Measurements from ENCODE around the gene KRT39. TPM values are rescaled to one million over a fixed set of nuclear protein-coding genes. Genes with fewer than 3 reads are reported as not detected.

KRT39 gene
- total and polyA plus RNA-seq, 2 of the 8 experiments (the other 6 are each of a cell fraction or from before 2014, with no cell fraction given), result not detected

DNA sequence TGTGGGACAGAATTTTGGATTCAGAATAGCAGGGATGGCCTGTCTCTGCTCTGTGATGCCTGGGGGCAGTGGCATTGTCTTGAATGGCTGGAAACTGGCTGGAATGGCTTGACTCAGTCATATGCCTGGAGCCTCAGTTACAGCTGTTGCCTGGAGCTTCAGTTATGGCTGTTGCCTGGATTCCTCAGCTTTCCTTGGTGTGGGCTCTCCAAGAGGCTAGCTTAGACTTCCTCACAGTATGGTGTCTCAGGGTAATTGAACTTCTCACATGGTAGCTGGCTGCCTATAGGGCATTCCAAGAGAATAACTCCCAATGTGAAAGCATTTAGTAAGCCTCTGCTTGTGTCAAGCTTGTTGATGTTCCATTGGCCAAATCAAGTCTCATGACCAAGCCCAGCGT lies 50.4 kb downstream of the KRT39 start:
- POLR2A ChIA-PET (ENCODE audit: partially characterized antibody), result no interaction called here
- Histone ChIP-seq H4K20me1 (replicated peaks in 1 of 2; ENCODE audit: control insufficient read depth in 1 of 2, insufficient read depth in 2 of 2, low read length in 2 of 2) (no peaks in the 10 kb centered on the region), H3K56ac (replicated peaks; ENCODE audit: insufficient read length, low read depth, low read length) (no peak overlapping the region), H3K23ac (ENCODE audit: insufficient read length) (no peak overlapping the region), H3K9ac (replicated peaks in 1 of 4; ENCODE audit: extremely low read depth in 1 of 4, low read depth in 3 of 4, low read length in 3 of 4) (no peak overlapping the region), H2AFZ (ENCODE audit: low read length) (no peak overlapping the region), H3K79me1 (ENCODE audit: low read depth, low read length) (no peaks in the 10 kb centered on the region), H3K4me2 (ENCODE audit: insufficient read depth in 1 of 2, low read depth in 2 of 2, low read length in 2 of 2) (no peak overlapping the region), H2BK12ac (ENCODE audit: low read depth, low read length) (no peak overlapping the region), H2BK5ac (ENCODE audit: low read depth, low read length) (no peak overlapping the region), H2BK20ac (ENCODE audit: low read length) (no peak overlapping the region), H3K14ac (ENCODE audit: insufficient read length) (no peak overlapping the region), H3K4me3 (ENCODE audit: extremely low read depth in 1 of 4, insufficient read depth in 2 of 4, low read depth in 3 of 4, low read length in 4 of 4) (no peak overlapping the region), H2BK15ac (ENCODE audit: low read length) (no peak overlapping the region), H3K9me3 (ENCODE audit: insufficient read depth in 2 of 2, low read depth in 1 of 2, low read length in 1 of 2) (no peaks in the 10 kb centered on the region), H3K4ac (replicated peaks; ENCODE audit: insufficient read length, low read depth, low read length) (no peak overlapping the region), H3K36me3 (ENCODE audit: control insufficient read depth in 2 of 4, insufficient read depth in 4 of 4, low read length in 3 of 4) (no peaks in the 10 kb centered on the region), H2BK120ac (replicated peaks; ENCODE audit: low read depth, low read length) (no peak overlapping the region), H3K23me2 (ENCODE audit: low read depth, low read length) (no peaks in the 10 kb centered on the region), H3K27me3 (replicated peaks in 1 of 4; ENCODE audit: control insufficient read depth in 3 of 4, extremely low read depth in 1 of 4, insufficient read depth in 3 of 4, low read length in 3 of 4) (no peaks in the 10 kb centered on the region), H4K5ac (ENCODE audit: insufficient read length, low read depth, low read length) (no peak overlapping the region), H3K18ac (ENCODE audit: extremely low read depth, low read length) (no peak overlapping the region), H4K8ac (ENCODE audit: extremely low read depth, insufficient read depth, low read length) (no peak overlapping the region), H2AK5ac (ENCODE audit: low read depth, low read length) (no peak overlapping the region), H3K4me1 (replicated peaks in 1 of 4; ENCODE audit: control insufficient read depth in 3 of 4, insufficient read depth in 4 of 4, low read length in 3 of 4) (no peaks in the 10 kb centered on the region), H3K27ac (ENCODE audit: low read depth, low read length) (no peak overlapping the region), H4K91ac (replicated peaks; ENCODE audit: insufficient read length, low read length) (no peak overlapping the region), H3K79me2 (ENCODE audit: control insufficient read depth in 1 of 2, insufficient read depth in 2 of 2, low read length in 2 of 2) (no peaks in the 10 kb centered on the region)
- DNase-seq (ENCODE audit: low read depth in 1 of 2, low spot score in 2 of 2), result no peak
- WGBS, 2 experiments (ENCODE audit: extremely low coverage in 1 of 2, insufficient coverage in 1 of 2, insufficient read length in 1 of 2, insufficient replicate concordance in 2 of 2, low coverage in 1 of 2, low lambda C conversion rate in 2 of 2, missing lambda C conversion rate in 1 of 2), result 100% methylated on average over 1 of the region's 1 CpG; no CpG with 5 or more reads in 1 of the 2 experiments
- TF ChIP-seq CHD1 (IDR thresholded peaks at IDR 0.05; ENCODE audit: low read depth, low read length) (no peak), TAF1 (IDR thresholded peaks at IDR 0.05; ENCODE audit: low read depth, low read length) (no peak), SUZ12 (IDR thresholded peaks at IDR 0.05; ENCODE audit: low read length) (no peak)
- TF ChIP-seq, protein P1, sequence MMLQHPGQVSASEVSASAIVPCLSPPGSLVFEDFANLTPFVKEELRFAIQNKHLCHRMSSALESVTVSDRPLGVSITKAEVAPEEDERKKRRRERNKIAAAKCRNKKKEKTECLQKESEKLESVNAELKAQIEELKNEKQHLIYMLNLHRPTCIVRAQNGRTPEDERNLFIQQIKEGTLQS (IDR thresholded peaks at IDR 0.05; ENCODE audit: insufficient read depth, low read depth, low read length), result no peak
- CTCF ChIA-PET (ENCODE audit: partially characterized antibody), result interaction anchor here (0.9 to 5.6 kb wide), 4 partner anchors 63 to 580 kb away, joined by 3 to 28 read pairs (median 4); no protein-coding TSS in a partner anchor
- no peak for FAIRE-seq
